Small intestine (tissue), 7 donors: ENCODE results near the gene LRMDA. TPM values are rescaled to one million over a fixed set of nuclear protein-coding genes. Genes with fewer than 3 reads are reported as not detected.

ENCODE experiments used
- DNase-seq, 2 donors: peaks; one replicate each; pipeline versions ENCODE4 v3.0.0 to v3.0.0-alpha.2; 2013
- FAIRE-seq: peaks from 2 replicates; lab custom pipeline; 2012; peaks lifted over from hg19 to GRCh38; lab: Jason Lieb, UNC
- H3K27ac ChIP-seq, 3 donors: one replicate each; pipeline ENCODE4 v1.5.1; 2013; ENCODE audit warnings: low read length in 2 of 3, mild to moderate bottlenecking in 2 of 3, control low read depth in 1 of 3, inconsistent platforms in 1 of 3, low read depth in 1 of 3, moderate library complexity in 1 of 3
- H3K27me3 ChIP-seq, 3 donors: one replicate each; pipeline ENCODE4 v1.6.1; 2013; ENCODE audit warnings: low read length in 3 of 3, inconsistent platforms in 1 of 3; ENCODE audit not compliant: control insufficient read depth in 3 of 3, insufficient read depth in 3 of 3
- H3K36me3 ChIP-seq, 3 donors: one replicate each; pipeline ENCODE4 v1.6.1; 2013; ENCODE audit warnings: low read length in 3 of 3, inconsistent platforms in 1 of 3, low read depth in 1 of 3, mild to moderate bottlenecking in 1 of 3, moderate library complexity in 1 of 3; ENCODE audit not compliant: control insufficient read depth in 3 of 3, insufficient read depth in 2 of 3
- H3K4me1 ChIP-seq, 3 donors: one replicate each; pipeline ENCODE4 v1.6.1; 2013; ENCODE audit warnings: low read length in 2 of 3, inconsistent platforms in 1 of 3, low read depth in 1 of 3, mild to moderate bottlenecking in 1 of 3, moderate library complexity in 1 of 3; ENCODE audit not compliant: control insufficient read depth in 3 of 3, insufficient read depth in 2 of 3
- H3K4me3 ChIP-seq, 3 donors: one replicate each; pipeline ENCODE4 v1.5.1; 2013; ENCODE audit warnings: low read length in 3 of 3, control low read depth in 1 of 3, inconsistent platforms in 1 of 3, low read depth in 1 of 3, mild to moderate bottlenecking in 1 of 3, moderate library complexity in 1 of 3
- H3K9me3 ChIP-seq, 2 donors: one replicate each; pipeline ENCODE4 v1.6.1; 2013; ENCODE audit warnings: low read depth in 1 of 2, low read length in 1 of 2; ENCODE audit not compliant: control insufficient read depth in 2 of 2, insufficient read depth in 1 of 2
- WGBS, 3 donors: extraction: QIAGEN DNeasy Blood & Tissue Kit; methylation state at CpG; one replicate each; pipeline ENCODE4 v1.1.7; 2013; 5-methylcytosine and 5-hydroxymethylcytosine counted together
- polyA plus RNA-seq, 4 donors: library from polyadenylated mRNA; stranded (reverse) in 3 of 4; unstranded in 1 of 4; fragments of 200-250 nt in 3 of 4; fragments of 120-200 nt in 1 of 4; gene quantifications; one replicate each; pipeline versions ENCODE4 v1.2.1 to v1.2.3, GENCODE V29; 2013
- donor health status: healthy with polysubstance abuse.
- donor health status: control.
- donor health status: control.
- donor health status: Bipolar disorder and iron deficiency.
- donor health status: healthy.

The LRMDA gene
- polyA plus RNA-seq, 4 donors: 5.6 to 16.2 (median 6.0) TPM; not detected in 1

DNA sequence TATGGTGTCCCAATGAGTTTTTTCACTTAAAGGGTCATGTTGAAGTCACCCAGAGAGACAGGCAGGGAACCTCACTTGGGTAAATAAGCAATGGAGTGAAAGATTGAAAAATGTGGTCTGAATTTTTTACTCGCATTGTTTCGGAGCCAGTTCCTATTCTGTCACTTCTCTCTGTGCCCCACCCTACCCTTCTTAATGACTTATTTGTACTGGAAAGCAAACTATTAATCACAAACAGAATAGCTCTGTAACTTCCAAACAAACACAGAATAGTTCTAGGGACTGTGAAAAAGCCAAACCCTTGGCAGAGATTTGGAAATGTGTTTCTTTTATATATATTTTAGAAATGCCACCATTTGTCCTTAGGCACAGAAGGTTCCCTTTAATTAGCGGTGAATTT is 76.0 kb downstream of the LRMDA start:
- H3K4me1 ChIP-seq: peaks cover 0 to 27% (median 4%) of the 10 kb centered on the region in 3 donors
- H3K36me3 ChIP-seq: no peaks in the 10 kb centered on the region
- no peak overlapping the region for H3K4me3 ChIP-seq
- H3K9me3 ChIP-seq: no peaks in the 10 kb centered on the region
- DNase-seq (no peak), FAIRE-seq (no peak)
- H3K27me3 ChIP-seq: no peaks in the 10 kb centered on the region
- H3K27ac ChIP-seq: peak overlapping the region in 1 of 3 donors; percentile 2
- 71 to 94% (median 92%) methylated on average over 3 of the region's 3 CpGs for WGBS, 3 donors

DNA sequence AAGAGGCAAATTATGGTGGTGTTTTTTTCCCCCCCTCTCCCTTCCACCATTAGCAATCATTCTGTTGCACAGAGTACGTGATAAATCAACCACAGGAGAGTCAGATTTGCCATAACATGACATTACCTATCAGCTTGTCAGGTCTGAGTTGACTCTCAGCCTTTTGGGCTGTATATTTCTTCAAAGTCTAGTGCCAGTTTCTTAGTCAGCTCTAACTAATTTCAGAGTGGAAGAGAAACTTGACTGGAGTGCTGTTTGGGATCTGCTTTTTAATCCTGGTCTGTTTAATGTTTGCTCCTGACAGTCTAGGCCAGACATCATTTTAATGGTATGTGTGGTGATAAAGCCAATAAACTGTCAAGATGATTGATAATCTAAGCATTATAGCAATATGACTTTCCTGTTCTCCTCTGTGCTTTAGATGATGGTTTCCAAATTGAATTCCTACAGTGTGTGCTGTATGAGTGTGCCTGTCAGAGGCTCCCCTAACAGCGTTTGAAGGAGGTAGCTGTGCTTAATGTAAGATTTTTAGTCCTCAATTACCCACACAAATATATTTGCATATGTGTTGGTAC is 76.9 kb downstream of the LRMDA start:
- H3K4me1 ChIP-seq: peaks cover 0 to 29% (median 4%) of the 10 kb centered on the region in 3 donors
- 18 to 26% (median 19%) methylated on average over 2 of the region's 2 CpGs for WGBS, 3 donors
- peak overlapping the region in 1 of 3 donors; percentile 4 for H3K27ac ChIP-seq
- no peaks in the 10 kb centered on the region for H3K36me3 ChIP-seq
- H3K4me3 ChIP-seq: no peak overlapping the region
- FAIRE-seq (no peak), DNase-seq (peak; percentile 42 to 45)
- H3K9me3 ChIP-seq: no peaks in the 10 kb centered on the region
- H3K27me3 ChIP-seq: no peaks in the 10 kb centered on the region

DNA sequence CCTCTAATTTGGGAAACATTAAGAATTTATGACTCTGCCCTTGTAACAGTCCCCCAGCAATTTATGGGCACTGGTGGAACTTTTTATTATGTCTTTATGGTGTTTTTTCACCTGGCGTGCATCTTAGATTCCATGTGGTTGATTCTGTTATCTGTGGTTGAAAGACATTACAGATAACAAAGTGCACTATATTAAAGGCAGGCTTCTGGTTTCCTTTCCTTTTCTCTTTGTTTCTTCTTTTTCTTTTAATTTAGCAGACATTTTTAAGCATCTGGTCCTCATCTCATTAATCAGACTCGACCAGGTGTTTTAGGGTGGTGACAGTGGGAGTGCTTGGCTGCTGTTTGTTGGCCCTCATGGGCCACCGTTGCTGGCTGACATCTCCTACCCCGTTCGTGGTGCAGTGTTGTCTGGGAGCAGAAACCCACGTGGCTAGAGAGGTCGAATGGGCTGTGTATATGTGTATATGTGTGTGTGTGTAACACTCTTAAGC is 77.4 kb downstream of the LRMDA start:
- DNase-seq (peak in 1 of 2 donors; percentile 36), FAIRE-seq (no peak)
- H3K4me3 ChIP-seq: no peak overlapping the region
- no peaks in the 10 kb centered on the region for H3K9me3 ChIP-seq
- no peaks in the 10 kb centered on the region for H3K36me3 ChIP-seq
- 8 to 30% (median 14%) methylated on average over 7 of the region's 7 CpGs for WGBS, 3 donors
- no peaks in the 10 kb centered on the region for H3K27me3 ChIP-seq
- peaks cover 0 to 29% (median 4%) of the 10 kb centered on the region in 3 donors for H3K4me1 ChIP-seq
- H3K27ac ChIP-seq: peak overlapping the region in 1 of 3 donors; percentile 4

- FAIRE-seq (no peak), DNase-seq (no peak)
- peaks cover 0 to 29% (median 4%) of the 10 kb centered on the region in 3 donors for H3K4me1 ChIP-seq
- WGBS, 3 donors: 80 to 90% (median 85%) methylated on average over 2 of the region's 2 CpGs
- no peak overlapping the region for H3K4me3 ChIP-seq
- H3K9me3 ChIP-seq: no peaks in the 10 kb centered on the region
- no peaks in the 10 kb centered on the region for H3K27me3 ChIP-seq
- H3K36me3 ChIP-seq: no peaks in the 10 kb centered on the region
- no peak overlapping the region for H3K27ac ChIP-seq
Observed at GRCh38 chr10:75509706-75510105, 78.3 kb downstream of the LRMDA start.

DNA sequence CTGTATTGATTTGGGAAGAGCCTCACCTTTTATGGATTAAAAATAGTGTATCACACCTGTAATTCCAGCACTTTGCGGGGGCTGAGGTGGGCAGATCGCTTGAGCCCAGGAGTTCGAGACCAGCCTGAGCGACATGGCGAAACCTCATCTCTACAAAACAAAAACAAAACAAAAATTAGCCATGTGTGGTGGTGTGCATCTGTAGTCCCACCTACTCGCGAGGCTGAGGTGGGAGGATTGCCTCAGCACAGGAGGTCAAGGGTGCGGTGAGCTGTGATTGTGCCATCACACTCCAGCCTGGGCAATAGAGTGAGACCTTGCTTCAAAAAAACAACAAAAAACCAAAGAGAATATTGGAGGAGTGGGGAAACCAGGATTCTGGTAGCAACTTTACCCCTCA is 79.6 kb downstream of the LRMDA start:
- DNase-seq: no peak
- WGBS, 3 donors: 93 to 98% (median 95%) methylated on average over 8 of the region's 8 CpGs
- Histone ChIP-seq H3K9me3 (no peaks in the 10 kb centered on the region), H3K27ac (no peak overlapping the region), H3K27me3 (no peaks in the 10 kb centered on the region), H3K4me3 (no peak overlapping the region), H3K36me3 (no peaks in the 10 kb centered on the region), H3K4me1 (peaks cover 0 to 29% (median 4%) of the 10 kb centered on the region in 3 donors)
- FAIRE-seq: no peak

- no peak overlapping the region for H3K27ac ChIP-seq
- no peaks in the 10 kb centered on the region for H3K36me3 ChIP-seq
- no peak overlapping the region for H3K4me3 ChIP-seq
- 50 to 70% (median 64%) methylated on average over 8 of the region's 8 CpGs for WGBS, 3 donors
- no peaks in the 10 kb centered on the region for H3K27me3 ChIP-seq
- H3K4me1 ChIP-seq: peaks cover 0 to 26% (median 4%) of the 10 kb centered on the region in 3 donors
- no peaks in the 10 kb centered on the region for H3K9me3 ChIP-seq
- no peak for FAIRE-seq
- peak in 1 of 2 donors; percentile 34 for DNase-seq
Observed at GRCh38 chr10:75512203-75512933, 80.9 kb downstream of the LRMDA start.

DNA sequence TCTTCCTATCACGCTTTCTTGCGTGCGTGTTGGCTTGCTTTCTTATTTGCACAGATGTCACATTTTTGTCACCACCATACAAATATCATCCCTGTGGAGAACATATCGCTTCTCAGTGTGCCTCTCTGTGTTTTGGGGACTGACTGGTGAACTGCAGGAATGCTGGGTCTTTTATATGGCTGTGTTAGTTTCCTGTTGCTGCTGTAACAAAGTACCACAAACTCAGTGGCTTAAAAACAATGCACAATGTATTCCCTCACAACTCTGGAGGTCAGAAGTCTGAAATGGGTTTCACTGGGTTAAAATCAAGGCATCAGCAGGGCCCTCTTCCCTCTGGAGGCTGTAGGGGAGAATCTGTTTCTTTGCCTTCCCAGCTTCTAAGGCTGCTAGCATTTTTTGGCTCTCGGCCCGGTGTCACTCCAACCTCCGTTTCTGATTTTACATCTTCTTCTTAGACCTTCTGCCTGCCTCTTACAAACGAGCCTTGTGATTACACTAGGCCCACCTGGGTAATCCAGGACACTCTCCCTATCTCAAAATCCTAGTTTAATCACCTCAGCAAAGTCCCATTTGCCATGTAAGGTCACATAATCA is 82.0 kb downstream of the LRMDA start:
- FAIRE-seq (no peak), DNase-seq (no peak)
- no peak overlapping the region for H3K27ac ChIP-seq
- H3K4me3 ChIP-seq: no peak overlapping the region
- no peaks in the 10 kb centered on the region for H3K36me3 ChIP-seq
- no peaks in the 10 kb centered on the region for H3K27me3 ChIP-seq
- no peaks in the 10 kb centered on the region for H3K9me3 ChIP-seq
- WGBS, 3 donors: 64 to 72% (median 67%) methylated on average over 8 of the region's 8 CpGs
- peaks cover 0 to 16% (median 0%) of the 10 kb centered on the region in 3 donors for H3K4me1 ChIP-seq

GRCh38 chr10:75514830-75515229 is 83.4 kb downstream of the LRMDA start:
- 87 to 95% (median 93%) methylated on average over 3 of the region's 3 CpGs for WGBS, 3 donors
- DNase-seq (no peak), FAIRE-seq (no peak)
- Histone ChIP-seq H3K27ac (no peak overlapping the region), H3K4me1 (peaks cover 0 to 7% (median 0%) of the 10 kb centered on the region in 3 donors), H3K27me3 (no peaks in the 10 kb centered on the region), H3K9me3 (no peaks in the 10 kb centered on the region), H3K4me3 (no peak overlapping the region), H3K36me3 (no peaks in the 10 kb centered on the region)
